ENCODE measurements around the gene HMGCS2. TPM values are rescaled to one million over a fixed set of nuclear protein-coding genes. Genes with fewer than 3 reads are reported as not detected.
A peak's percentile ranks its signal among the peaks of the same experiment; 100 is the strongest.
"Not testable (repeated sequence)": the region's sequence is repeated elsewhere in the genome, so short reads cannot be mapped to it uniquely, and the experiment has no call there.

Gene HMGCS2
- polyA plus RNA-seq, 1 donor, result 79.7 TPM

DNA sequence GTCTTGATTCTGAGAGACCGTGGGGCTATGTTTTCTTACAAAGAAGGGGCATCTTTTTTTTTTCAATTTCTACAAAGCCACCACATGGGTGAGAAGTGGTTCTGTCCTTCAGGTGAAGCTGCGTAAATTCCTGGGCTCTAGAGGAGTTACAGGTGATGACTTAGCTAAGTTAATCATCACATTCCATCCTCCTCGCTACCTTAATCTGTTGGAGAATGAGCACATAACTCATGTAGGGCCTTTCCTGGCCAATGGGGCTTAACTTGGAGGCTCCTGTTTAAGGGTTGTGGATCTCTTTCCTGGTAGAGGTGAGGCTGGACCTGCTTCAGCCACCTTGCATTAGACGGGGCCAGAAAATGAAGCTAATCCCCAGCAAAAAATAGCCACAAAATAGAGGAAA is 22.7 kb upstream of the HMGCS2 start:
- no peak for DNase-seq

DNA sequence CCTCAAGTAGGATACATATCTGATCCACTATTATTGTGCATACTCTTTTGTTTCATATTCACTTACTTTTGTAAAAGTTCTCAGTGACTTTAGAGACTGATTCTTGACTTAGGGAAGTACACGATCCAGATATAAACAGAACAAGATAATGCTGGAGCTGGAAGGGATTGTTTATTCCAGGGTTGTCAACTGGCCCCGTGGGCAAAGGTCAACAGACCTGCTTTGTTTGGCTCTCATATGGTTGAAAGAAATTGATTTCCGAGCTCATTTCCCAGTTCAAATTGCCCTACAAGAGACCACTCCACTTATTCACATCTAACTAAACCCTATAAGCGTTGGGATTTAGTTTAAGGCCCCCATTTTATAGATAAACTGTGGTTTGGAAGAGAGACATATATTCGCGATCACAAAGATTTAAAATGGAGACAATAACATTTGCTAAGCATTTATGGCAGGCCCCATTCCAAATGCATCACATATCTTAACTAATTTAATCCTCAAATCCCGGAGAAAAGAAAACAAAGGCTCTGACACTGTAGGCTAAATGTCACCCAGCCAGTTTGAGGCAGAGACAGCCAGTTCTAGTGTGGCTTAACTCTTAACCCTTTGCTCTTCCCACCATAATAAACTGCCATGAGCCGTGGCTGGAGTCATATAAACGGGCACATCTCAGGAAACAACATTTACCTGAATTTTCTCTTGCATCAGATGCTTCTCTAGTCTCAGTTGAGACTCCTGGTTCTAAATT is 21.9 kb upstream of the HMGCS2 start:
- DNase-seq, result no peak

DNA sequence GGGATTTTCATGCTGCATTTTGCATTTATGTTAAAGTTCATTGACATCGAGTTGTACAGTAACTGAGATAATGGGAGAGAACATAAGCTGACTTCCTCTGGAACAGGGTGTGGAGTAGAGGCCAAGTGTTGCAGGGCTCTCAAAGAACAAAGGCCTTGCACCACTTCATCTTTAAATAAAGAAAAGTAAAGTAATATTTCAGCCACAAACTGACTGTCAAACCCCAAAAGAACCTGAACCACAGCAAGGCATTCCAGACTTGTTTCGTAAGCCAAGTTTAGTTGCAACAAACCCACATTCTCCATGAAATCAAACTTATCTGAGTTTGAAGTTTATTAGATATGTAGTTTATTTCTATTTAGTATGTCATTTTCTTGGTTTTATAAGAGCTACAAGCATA is 19.1 kb upstream of the HMGCS2 start:
- no peak for DNase-seq

DNA sequence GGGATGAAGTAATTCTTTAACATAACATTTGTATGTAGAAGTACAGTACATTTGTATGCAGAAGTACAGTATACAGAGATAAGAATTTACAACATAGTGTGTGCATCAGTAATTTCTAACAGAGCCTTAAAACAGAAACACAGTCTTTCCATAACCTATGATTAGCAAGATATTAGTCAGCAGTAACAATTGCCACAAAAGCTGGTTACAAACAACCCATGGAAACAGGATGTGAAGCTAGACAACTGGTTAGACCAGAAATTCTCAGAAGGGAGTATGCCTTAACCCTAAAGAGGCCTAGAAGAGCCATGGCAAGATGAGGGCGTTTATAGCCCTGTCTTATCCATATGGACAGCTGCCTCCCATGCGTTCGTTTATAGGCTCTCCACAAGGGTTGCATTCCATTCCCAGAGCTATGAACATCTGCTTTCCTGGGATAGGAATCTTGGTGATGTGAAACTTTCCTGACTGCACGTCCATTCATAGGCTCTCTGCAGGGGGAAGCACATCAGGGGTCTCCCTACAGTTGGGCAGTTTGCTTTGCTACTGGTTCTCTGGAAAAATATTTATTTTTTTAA is 17.9 kb upstream of the HMGCS2 start:
- not testable (repeated sequence) for DNase-seq

DNA sequence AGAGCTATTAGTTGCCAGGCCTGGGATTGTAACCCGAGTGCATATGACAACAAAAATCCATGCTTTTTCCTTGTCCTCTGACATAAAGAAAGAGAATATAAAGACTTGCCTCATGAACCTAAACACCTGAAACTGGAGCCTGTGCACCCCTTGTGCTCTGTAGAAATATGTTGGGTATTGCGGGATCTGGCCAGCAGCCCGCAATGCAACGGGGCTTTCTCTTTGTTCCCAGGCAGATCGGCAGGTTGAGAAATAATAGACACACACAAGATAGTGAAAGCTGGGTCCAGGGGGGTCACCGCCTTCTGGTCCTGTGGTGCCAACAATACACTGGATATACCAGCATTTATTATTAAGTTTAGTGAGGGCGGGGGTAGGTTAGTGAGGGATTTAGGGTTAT is 17.3 kb upstream of the HMGCS2 start:
- DNase-seq, result not testable (repeated sequence)

DNA sequence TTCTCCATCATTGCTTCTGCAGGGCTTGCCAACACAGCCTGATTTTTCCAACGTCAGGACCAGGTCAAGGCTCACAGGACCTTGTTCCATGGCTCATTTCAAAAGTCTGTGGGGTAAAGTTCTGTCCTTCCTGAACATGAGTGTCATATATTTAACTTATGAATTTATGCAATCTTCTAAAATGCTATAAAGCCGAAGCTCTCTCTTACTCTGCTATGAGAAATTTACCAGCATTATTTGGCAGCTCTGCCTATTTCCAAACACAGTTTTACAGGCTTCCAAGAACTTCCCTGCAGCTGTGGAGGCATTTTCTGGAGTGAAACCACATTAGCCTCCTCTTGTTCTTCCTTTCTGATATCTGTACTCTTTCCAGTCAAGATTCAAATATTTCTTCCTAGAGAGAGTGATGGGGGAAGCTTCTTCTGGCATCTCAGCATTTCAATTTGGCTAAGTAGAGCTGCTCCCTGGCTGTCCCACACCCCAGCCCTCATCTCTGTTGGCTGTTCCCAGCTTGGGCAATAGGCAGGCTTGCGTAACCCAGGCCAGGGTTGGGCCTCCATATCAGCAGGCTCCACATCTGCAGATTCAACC is 15.6 kb upstream of the HMGCS2 start:
- DNase-seq, result no peak

DNA sequence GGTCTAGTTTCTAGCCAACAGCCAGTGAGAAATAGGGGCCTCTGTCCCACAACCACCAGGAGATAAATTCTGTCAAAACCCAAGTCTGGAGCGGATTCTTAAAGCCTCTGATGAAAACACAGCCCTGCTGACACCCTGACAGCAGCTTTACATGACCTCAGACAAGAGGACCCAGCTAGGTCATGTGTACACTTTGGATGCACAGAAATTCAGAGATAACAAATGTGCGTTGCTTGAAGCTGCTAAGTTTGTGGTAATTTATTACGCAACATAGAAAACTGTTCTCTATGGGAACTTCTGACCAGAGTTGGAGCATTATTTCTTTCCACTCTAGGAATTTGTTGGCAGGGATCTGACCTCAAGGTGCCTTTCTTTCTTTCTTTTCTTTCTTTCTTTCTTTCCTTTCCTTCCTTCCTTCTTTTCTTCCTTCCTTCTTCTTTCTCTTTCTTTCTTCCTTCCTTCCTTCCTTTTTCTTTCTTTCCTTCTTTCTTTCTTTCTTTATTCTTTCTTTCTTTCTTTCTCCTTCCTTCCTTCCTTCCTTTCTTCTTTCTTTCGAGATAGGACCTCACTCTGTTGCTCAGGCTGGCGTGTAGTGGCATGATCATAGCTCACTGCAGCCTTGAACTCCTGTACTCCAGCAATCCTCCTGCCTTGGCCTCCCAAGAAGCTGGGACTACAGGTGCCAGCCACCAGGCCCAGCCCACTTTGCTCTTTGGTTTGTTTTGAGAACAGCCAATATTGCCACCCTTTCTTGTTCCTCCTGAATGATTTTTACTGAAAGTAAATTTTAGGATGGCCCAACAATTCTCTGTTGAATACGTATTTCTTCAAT is 14.9 kb upstream of the HMGCS2 start:
- DNase-seq, result no peak

DNA sequence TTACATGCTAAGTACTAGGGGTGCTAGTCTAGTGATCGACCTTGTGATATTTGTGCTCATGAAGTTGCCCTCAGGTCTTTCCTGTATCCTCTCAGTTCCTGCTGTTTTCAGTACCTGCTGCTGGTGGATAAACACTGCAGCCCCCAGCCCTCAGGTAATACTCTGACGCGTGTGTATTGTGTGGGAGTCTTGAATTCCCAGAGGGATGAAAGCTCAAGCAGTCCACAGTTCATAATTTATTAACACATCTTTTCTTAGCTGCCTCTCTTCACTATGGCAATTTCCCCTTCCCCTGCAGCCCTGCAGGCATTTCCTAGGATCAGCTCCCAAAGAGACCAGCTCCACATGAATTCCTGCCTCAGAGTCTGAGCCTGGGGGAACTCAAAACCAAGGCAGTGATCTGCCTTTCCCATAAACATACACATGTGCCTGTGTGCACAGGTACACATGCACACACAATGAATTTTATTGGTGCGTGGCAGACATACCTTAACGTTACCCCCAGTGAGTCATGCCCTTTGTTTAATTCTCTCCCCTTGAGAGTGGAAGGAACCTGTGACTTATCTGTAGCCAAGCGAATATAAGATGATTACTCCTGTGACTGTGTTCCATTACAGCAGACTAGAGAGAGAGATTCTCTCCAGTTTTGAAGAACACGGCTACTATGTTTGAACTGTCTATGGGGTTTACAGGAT is 14.1 kb upstream of the HMGCS2 start:
- DNase-seq, result no peak

DNA sequence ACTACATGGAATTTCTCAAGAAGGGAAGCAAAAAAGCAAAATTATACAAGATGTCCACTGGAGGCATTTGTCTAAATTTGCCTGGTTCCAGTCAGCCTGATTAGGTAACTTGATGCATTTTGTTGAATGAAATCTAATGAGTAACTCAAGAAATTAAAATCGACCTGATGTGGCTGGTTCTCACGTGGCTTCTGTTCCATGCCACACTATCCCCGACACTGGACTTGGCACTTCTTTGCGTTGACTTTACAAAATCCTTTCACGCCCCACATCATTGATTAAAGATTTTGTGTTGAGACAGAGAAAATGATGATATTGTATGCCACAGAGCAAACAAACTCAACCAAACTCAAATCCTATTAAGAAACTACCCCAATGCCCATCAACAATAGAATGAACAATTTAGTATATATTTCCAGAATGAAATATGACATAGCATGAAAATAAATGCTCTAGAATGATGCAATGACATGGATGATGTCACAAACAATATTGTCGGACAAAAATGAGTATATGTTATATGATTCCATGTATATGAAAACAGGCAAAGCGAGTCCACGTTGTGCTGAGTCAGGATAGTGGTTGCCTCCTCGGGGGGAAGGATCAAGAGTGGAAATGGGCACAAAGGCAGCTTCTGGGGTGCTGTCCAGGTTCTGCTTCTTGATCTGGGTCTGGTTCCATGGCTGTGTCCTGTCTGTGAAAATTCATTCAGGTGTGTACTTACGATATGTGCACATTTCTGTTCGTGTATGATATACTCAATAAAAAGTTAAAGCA is 12.9 kb upstream of the HMGCS2 start:
- no peak for DNase-seq

DNA sequence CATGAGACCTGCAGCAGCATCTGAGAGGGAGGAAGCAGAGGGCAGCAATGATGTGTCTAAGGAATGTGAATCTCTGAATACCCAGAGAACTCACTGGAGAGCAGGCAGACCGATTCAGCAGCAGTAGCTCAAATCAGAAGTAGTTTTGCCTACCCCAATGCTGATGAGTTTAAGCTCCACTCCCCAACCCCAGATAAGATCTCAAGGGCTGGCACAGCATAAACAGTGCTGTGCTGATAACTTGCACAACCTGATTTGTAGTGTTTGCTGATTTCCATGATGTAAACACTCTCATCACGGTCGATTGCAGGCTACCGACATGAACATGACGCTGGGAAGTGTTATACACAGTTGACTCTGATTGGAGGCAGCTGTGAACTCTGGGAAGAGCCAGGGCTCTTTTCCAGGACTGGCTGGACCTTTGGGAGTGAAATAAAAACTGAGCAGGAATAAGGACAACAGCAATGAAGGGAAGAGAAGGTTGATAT is 11.2 kb upstream of the HMGCS2 start:
- DNase-seq, result no peak

DNA sequence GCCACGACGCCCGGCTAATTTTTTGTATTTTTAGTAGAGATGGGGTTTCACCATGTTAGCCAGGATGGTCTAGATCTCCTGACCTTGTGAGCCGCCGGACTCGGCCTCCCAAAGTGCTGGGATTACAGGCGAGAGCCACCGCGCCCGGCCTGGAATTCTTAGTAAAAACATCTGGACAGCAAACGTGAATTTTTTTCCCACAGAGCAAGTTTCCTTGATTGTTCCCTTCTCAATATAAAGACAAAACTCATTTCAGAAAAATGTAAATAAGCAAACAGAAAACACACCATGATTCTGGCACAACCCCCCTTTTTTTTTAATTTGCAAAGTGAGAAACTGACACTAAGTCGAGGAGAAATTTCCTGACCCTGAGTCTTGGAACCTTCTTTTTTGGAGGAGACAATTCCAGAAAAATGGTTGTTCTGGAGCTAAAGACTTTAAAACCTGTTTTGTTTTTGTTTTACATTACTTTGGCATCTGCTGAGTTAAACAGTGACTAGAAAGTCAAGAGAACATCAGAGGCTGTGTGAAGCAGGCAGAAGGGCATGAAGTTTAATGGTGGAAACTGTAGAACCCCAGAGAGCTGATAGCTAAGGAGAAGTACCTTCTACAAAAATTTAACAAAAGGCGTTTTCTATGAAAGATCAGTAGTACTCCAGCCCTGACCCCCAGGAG is 10.3 kb upstream of the HMGCS2 start:
- no peak for DNase-seq

DNA sequence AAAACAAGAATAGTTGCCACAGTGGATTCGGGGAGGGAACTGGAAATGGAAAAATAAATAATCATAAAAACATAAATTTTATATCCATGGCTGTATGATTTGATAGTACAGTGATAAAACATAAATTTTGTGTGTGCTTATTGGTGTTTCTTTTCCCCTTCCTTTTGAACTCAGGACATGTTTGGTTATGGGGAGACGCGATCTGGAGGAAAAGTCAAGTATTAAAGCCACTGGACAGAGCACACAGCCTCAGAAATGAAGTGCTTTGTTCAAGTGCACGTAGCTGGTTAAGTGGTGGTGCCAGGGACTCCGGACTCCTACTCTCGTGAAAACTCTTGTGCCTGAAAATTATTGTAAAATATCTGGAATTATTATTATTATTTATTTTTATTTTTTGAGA is 9.7 kb upstream of the HMGCS2 start:
- DNase-seq, result no peak

DNA sequence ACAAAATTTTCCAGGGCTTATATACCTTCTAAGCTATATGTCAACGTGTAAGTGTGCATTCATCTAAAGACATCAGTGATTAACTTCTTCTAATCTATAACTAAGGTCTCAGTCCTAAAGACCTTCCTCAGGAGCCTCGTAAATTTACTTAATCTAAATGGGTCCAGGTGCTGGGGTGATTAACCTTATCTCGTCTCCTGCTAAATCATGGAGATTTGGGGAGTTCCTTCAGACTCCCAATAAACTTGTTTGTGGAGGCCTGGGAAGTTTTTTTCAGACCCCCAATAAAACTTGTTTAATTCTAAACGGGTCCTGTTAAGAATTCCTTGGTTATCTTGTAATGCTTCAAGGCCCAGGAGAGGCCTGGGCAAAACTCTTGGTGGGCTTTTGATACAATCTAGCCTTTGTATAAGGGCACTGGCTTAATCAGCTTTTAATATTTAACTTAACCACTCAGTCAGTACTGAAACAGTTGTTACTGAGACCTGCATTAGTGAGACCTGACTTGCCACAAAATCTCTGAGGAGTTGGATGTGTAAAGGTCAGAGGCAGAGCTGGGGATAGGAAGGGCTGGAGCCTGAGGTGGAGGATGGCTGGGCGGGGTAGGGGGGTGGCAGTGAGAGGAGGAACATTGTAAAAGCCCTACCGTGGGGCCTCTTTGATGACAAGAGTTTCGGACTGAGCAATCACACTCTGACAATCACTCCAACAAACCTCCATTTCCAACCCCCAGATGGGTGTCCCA is 6.2 kb upstream of the HMGCS2 start:
- no peak for DNase-seq

DNA sequence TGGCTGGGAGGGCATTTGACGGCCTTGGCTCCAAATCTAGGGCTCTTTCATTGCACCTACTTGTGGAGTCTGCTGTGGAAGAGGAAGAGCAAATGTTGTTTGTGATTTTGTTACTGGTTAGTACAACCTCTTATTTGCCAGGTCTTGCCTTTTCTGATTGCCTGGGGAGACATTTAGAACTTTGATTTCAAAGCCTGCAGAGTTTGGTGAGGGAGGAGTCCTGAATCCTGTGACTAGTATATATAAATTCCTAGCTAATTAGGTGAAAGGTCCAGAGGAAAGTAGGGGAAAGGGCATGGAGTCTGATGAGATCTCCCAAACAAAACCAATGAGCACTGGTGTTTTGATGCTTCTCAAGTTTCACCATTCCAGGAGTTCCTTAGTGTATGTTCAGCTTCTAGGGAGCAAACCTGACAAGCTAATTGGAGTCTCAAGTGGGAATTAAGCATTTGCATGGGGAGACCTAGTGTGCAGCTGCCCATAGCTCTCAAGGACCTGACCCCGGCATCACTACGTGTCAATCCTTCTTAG is 5.1 kb upstream of the HMGCS2 start:
- peak; percentile 68 for DNase-seq

DNA sequence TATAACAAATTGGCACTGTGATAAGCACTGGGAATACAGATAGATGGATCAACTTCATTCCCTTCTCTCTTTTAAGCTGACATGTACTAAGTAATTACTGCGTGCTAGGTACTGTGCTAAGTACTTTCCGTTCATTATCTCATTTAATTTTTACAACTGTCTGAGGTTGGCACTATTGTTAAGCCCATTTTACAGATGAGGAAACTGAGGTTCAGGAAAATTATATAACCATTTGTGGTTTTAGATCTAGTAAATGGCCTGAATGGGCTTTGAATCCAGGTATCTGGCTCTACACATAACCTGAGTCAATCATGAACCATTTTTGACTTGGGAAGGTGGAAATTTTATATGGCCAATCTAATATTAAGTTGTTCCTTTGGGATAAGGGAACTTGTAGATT is 3.6 kb upstream of the HMGCS2 start:
- DNase-seq, result no peak

DNA sequence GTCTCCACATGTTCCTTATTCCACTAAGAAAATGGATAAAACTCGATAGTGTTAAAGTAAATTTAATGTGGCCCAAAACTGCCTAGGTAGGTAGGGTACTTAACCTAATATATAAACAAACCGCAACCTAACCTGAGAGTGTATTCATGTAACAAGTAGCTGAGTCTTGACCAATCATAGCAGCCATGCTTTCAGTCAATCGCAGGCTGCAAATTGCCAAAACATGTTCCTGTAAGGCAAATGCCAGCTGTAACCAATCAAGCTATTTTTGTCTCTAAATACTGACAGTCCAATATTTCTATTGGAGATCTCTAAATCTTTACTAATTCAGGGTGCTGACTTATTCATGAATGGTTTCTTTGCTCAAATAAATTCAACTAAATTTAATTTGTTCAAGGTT is 3.1 kb upstream of the HMGCS2 start:
- DNase-seq, result no peak

DNA sequence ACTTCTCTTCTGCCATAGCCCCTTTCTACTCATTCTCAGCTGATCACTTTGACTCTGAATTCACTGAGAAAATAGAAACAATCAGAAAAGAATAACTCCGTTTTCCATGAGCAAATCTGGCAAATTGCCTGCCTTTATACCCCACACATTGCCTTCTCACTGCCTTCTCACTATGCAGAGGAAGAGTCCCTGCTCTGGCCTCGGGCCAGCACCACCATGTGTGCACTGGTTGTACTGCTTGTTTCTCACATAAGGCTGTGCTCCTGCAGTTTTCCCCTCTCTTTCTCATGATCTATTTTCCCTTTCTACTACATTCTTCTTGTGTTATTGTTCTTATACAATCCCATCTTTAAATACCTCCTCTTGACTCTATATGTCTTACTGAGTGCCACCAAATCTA is 2.3 kb upstream of the HMGCS2 start:
- DNase-seq, result no peak

DNA sequence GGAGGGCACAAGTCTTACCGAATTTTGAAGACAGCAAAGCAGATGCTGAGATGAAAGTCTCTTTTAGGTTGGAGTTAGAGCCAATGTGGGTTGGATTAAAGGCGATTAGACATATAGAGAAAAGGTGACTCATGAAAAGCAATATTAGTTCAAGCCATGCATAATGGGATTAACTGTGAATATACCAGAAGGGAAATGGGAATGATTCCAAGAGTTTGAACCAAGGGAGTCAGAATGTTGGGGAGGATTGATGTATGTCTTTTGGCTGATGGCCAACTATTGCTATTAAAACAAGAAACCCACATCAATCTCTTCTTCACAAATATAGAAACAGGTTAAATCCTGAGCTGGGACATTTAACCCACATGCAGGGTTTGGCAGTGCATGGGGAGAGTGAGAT is 1.2 kb downstream of the HMGCS2 start:
- no peak for DNase-seq

DNA sequence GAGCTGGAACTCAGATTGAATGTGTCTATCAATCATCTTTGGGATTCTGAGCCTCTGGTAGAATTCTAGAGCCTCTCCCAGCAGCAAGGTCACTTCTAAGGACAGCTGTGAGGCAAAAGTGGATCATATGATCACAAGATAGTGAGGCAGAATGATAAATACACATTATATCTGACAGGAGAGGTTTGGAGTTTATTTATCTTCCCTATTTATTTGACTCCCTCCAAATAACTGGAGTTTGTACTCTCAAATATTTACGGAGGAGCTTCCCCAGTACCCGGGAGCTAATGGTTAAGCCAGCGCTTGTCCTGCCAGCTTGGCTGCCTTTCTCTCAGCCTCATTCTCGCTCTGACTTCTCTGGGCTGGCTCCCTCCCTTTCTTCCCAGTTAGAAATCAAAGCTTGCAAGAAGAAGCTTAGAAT is 2.3 kb downstream of the HMGCS2 start:
- DNase-seq, result no peak

DNA sequence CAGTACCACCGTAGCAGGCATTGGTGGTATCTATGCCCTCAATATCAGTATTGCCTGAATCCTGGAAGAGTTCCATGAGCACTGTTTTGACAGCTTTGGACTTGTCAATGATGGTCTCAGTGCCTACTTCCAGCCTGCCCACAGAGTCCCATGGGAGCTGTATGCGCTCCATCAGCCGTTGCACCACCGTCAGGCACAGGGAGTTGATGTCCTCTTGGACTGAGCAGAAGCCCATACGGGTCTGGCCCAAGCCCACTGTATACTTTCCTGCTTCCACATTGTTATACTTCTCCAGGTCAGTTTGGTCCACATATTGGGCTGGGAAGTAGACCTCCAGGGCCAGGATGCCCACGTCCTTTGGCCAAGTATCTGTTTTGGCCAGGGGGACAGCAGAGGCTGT is 4.5 kb downstream of the HMGCS2 start:
- DNase-seq, result no peak

Data from left kidney (tissue), 2 donors.